AG10803 (cell line): ENCODE data around the gene ELP4.
A peak's percentile ranks its signal among the peaks of the same experiment; 100 is the strongest.
"Not testable (repeated sequence)": the region's sequence is repeated elsewhere in the genome, so short reads cannot be mapped to it uniquely, and the experiment has no call there.

Source experiments
- DNase-seq: peaks from one replicate; pipeline ENCODE4 v3.0.0; 2010; ENCODE audit warnings: low read depth
- H3K4me3 ChIP-seq: 2 replicates; pipeline ENCODE4 v1.5.1; 2011; ENCODE audit warnings: mild to moderate bottlenecking, low read length, control low read depth
- CTCF ChIP-seq: conservative IDR thresholded peaks from 2 replicates; pipeline ENCODE4 v1.5.1; 2011; ENCODE audit warnings: mild to moderate bottlenecking, low read length, control low read depth, inconsistent platforms

The ELP4 gene

GRCh38 chr11:31652528-31652927, 143.0 kb downstream of the ELP4 start:
- no peak overlapping the region for H3K4me3 ChIP-seq
- no peak for TF ChIP-seq CTCF
- no peak for DNase-seq

GRCh38 chr11:31655483-31655882, 145.9 kb downstream of the ELP4 start:
- H3K4me3 ChIP-seq = no peak overlapping the region
- no peak for TF ChIP-seq CTCF
- peak; percentile 86 for DNase-seq

GRCh38 chr11:31656051-31656450, 146.5 kb downstream of the ELP4 start:
- peak; percentile 33 for DNase-seq
- no peak for TF ChIP-seq CTCF
- H3K4me3 ChIP-seq = no peak overlapping the region

GRCh38 chr11:31657091-31657490, 147.5 kb downstream of the ELP4 start:
- DNase-seq = no peak
- H3K4me3 ChIP-seq = no peak overlapping the region
- no peak for TF ChIP-seq CTCF

- TF ChIP-seq CTCF = no peak
- no peak overlapping the region for H3K4me3 ChIP-seq
- no peak for DNase-seq
These were observed 154.6 kb downstream of the ELP4 start for GRCh38 chr11:31664129-31664528.

- TF ChIP-seq CTCF = no peak
- DNase-seq = no peak
These were observed 155.4 kb downstream of the ELP4 start for GRCh38 chr11:31664954-31665353.

GRCh38 chr11:31671681-31672080, 162.1 kb downstream of the ELP4 start:
- H3K4me3 ChIP-seq = no peak overlapping the region
- no peak for TF ChIP-seq CTCF
- no peak for DNase-seq

More at GRCh38 chr11:31664954-31665353, 155.4 kb downstream of the ELP4 start:
- H3K4me3 ChIP-seq = no peak overlapping the region

- not testable (repeated sequence) for DNase-seq
These were observed 163.5 kb downstream of the ELP4 start for GRCh38 chr11:31673108-31673507.

More at GRCh38 chr11:31673108-31673507, 163.5 kb downstream of the ELP4 start:
- H3K4me3 ChIP-seq = not testable (repeated sequence)
